Measurements from ENCODE around the gene AP2A2.

Gene AP2A2

GRCh38 chr11:1050581-1051355, 125.1 kb downstream of the AP2A2 start:
- Mint-ChIP-seq H3K27ac (no peak overlapping the region), H3K36me3 (no peaks in the 10 kb centered on the region), H3K4me1 (ENCODE audit: low read depth) (no peaks in the 10 kb centered on the region), H3K4me3 (no peak overlapping the region), H3K27me3 (peaks cover 2% of the 10 kb centered on the region), H3K9me3 (ENCODE audit: low read depth) (no peaks in the 10 kb centered on the region)

DNA sequence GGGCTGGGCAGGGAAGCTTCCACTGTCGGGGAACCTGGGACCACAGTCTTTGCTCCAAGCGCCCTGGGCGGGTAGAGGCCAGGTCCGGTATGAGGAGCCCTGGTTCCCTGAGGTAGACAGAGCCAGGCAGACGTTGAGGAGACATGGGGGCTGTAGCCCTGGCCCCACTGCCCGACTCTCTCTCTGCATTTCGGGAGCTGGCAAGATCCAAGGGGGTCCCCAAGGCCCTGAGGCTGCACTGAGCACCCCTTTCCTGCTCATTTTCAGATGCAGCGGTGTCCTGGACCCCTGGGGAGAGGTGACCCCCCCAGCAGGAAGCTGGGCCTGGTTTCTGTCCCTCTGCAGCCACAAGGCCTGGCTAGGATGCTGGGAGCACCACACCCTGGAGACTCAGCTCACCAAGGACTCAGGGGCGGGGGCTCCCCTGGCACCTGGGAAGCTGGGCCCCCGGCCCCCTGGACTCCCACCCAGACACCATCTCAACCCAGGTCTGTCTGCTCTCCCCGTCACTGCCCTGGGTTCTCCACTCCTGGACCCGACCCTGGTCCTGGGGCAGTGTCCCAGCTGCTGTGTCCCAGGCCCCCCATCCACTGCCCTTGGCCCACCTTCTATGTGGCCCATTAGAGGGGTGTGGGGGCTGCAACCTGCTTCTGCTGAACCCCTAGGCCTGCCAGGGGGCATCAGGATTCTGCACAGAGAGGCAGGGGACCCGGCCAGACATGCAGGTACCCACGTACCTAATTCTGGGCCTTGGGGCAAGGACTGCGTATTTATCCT, 125.9 kb downstream of the AP2A2 start:
- Mint-ChIP-seq H3K27me3 (peaks cover 2% of the 10 kb centered on the region), H3K9me3 (ENCODE audit: low read depth) (no peaks in the 10 kb centered on the region), H3K36me3 (no peaks in the 10 kb centered on the region), H3K4me3 (no peak overlapping the region), H3K4me1 (ENCODE audit: low read depth) (no peaks in the 10 kb centered on the region), H3K27ac (no peak overlapping the region)

DNA sequence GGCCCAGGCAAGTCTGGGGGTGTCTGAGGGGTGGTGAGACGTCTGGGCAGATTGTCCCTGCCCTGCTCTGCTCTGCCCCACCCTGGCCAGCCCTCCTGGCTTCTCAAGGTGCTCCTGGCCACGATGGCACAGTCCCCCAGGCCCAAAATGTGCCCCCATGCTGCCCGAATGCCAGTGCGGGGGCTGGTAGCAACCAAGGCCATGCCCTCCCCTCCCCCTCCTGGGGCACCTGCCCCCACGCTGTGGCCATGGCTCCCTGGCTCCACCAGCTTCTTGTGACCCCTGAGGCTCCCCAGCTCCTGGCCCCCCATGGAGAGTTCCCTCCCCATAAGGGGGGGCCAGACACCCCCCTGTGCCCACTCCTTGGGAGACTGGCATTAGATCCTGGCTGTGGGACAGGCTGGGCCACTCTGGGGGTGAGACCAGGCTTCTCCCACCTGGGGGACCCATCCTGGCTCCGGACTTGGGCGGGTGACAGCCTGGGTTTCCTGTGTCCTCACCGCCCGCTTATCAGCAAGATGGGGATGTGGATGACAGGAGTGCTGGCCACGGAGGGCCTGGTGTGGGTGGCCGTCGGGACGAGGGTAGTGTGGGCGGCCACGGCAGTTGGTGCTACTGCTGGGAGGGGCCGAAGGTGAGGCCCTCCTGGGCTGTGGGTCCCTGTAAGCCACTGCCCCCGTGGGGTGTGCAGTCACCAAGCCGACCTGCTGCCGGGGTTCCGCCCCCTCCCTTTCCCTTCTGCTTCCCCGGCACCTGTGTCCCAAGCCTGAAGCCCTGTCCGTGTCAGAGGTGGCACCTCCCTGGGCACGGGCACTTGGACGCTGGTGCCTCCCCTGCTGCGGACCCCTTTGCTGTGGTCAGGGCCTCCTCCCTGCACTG, 126.7 kb downstream of the AP2A2 start:
- no peaks in the 10 kb centered on the region for H3K36me3 Mint-ChIP-seq
- no peak overlapping the region for H3K4me3 Mint-ChIP-seq
- no peaks in the 10 kb centered on the region for H3K4me1 Mint-ChIP-seq (ENCODE audit: low read depth)
- no peaks in the 10 kb centered on the region for H3K9me3 Mint-ChIP-seq (ENCODE audit: low read depth)
- H3K27me3 Mint-ChIP-seq: no peaks in the 10 kb centered on the region
- no peak overlapping the region for H3K27ac Mint-ChIP-seq

DNA sequence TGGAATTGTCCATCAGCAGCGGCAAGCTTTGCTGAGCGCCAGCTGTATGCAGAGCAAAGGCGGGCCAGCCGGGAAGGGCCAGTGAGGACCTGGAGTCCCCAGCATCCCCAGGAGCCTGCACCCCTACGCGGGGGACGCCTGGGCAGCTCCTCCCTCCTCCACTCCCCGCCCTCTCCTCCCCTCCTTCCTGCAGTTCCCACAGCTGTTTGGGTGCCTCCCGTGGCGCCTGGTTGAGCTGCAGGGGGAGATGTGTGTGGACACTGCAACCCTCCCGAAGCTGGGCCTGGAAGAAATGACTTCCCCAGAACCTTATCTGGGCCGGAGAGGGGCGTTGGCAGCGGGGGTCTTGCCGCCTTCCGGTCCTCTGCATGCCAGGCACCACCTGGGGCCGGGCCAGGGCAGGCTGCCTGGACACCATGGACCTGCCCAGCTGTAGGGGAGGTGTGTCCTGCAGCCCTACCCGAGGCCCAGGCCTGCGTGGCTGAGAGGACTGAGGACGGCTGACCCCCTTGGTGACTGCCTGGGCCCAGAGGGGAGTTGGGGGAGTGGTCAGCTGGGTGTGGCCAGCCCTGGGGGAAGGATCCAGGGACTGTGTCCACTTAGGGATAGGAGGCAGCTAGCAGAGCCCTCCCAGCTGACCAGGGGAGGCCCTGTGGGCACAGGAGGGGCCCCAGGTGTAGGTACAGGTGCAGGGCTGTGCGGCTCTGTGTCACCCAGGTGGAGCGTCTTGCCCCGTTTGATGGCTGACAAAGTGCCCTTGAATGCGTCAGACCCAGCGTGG, 127.6 kb downstream of the AP2A2 start:
- Mint-ChIP-seq H3K36me3 (no peaks in the 10 kb centered on the region), H3K4me1 (ENCODE audit: low read depth) (no peaks in the 10 kb centered on the region), H3K9me3 (ENCODE audit: low read depth) (no peaks in the 10 kb centered on the region), H3K27me3 (no peaks in the 10 kb centered on the region), H3K27ac (no peak overlapping the region), H3K4me3 (no peak overlapping the region)

- Mint-ChIP-seq H3K27me3 (no peaks in the 10 kb centered on the region), H3K36me3 (no peaks in the 10 kb centered on the region), H3K9me3 (ENCODE audit: low read depth) (no peaks in the 10 kb centered on the region), H3K27ac (no peak overlapping the region), H3K4me1 (ENCODE audit: low read depth) (no peaks in the 10 kb centered on the region), H3K4me3 (no peak overlapping the region)
These were observed 128.8 kb downstream of the AP2A2 start for GRCh38 chr11:1054143-1055108.

- no peaks in the 10 kb centered on the region for H3K4me1 Mint-ChIP-seq (ENCODE audit: low read depth)
- no peak overlapping the region for H3K4me3 Mint-ChIP-seq
- H3K36me3 Mint-ChIP-seq: no peaks in the 10 kb centered on the region
- no peaks in the 10 kb centered on the region for H3K27me3 Mint-ChIP-seq
- no peak overlapping the region for H3K27ac Mint-ChIP-seq
- no peaks in the 10 kb centered on the region for H3K9me3 Mint-ChIP-seq (ENCODE audit: low read depth)
These were observed 129.5 kb downstream of the AP2A2 start for GRCh38 chr11:1055109-1055703.

- Mint-ChIP-seq H3K36me3 (no peaks in the 10 kb centered on the region), H3K4me1 (ENCODE audit: low read depth) (no peaks in the 10 kb centered on the region), H3K4me3 (no peak overlapping the region), H3K27me3 (no peaks in the 10 kb centered on the region), H3K9me3 (ENCODE audit: low read depth) (no peaks in the 10 kb centered on the region), H3K27ac (no peak overlapping the region)
These were observed 130.5 kb downstream of the AP2A2 start for GRCh38 chr11:1055990-1056771.

DNA sequence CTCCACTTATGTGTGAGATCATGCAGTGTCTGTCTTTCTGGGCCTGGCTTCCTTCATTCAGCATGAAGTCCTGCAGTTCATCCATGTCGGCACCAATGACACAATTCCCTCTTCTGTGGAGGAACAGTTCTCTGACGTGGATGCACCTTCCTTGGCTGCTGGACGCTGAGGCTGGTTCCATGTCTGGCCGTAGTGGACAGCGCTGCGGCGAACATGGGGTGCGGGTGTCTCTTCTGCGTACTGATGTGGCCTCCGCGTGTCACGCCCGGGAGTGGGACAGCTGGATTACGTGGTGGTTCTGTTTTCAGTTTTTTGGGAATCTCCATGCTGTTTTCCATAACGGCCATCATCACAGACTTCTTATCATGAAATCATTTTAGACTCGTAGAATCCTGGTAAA, 132.1 kb downstream of the AP2A2 start:
- no peak overlapping the region for H3K27ac Mint-ChIP-seq
- H3K36me3 Mint-ChIP-seq: no peaks in the 10 kb centered on the region
- H3K4me3 Mint-ChIP-seq: no peak overlapping the region
- H3K27me3 Mint-ChIP-seq: no peaks in the 10 kb centered on the region
- no peaks in the 10 kb centered on the region for H3K9me3 Mint-ChIP-seq (ENCODE audit: low read depth)
- H3K4me1 Mint-ChIP-seq (ENCODE audit: low read depth): peaks cover 5% of the 10 kb centered on the region

DNA sequence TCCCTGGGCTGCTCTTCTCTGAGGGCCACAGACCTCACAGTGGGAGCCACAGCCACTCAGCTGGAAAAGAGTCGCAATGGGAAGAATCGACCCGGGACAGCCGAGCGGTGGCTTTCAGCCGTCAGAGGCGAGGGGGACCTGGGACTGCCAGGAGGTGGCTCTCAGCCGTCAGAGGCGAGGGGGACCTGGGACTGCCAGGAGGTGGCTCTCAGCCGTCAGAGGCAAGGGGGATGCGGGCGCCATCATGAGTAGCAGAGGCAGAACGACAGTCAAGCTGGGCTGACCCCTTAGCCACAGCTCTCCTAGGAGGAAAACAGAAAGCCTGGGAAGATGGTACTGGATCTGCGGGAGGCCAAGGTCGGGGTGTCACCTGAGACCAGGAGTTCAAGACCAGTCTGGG, 134.1 kb downstream of the AP2A2 start:
- H3K4me1 Mint-ChIP-seq (ENCODE audit: low read depth): peaks cover 17% of the 10 kb centered on the region
- H3K36me3 Mint-ChIP-seq: no peaks in the 10 kb centered on the region
- no peak overlapping the region for H3K27ac Mint-ChIP-seq
- H3K9me3 Mint-ChIP-seq (ENCODE audit: low read depth): no peaks in the 10 kb centered on the region
- H3K4me3 Mint-ChIP-seq: no peak overlapping the region
- no peaks in the 10 kb centered on the region for H3K27me3 Mint-ChIP-seq

DNA sequence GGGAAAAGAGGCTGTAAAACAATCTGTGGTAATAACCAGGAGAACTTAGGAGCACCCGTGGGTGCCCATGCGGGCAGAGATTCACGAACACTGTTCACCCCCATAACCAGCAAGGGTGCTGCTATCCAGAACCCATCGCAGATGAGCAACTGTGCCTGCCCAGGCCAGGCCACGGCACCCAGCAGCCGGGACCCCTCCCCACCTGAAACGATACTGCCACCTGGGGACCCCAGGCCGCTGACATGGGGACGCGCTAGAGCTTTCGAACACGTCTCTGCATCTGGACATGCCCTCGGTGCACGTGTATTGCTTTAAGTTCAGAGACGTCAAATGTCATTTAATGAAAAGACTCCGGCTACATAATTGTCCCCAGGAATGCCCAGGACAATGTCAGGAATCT, 134.7 kb downstream of the AP2A2 start:
- Mint-ChIP-seq H3K36me3 (no peaks in the 10 kb centered on the region), H3K27ac (no peak overlapping the region), H3K4me3 (no peak overlapping the region), H3K9me3 (ENCODE audit: low read depth) (no peaks in the 10 kb centered on the region), H3K4me1 (ENCODE audit: low read depth) (peaks cover 17% of the 10 kb centered on the region), H3K27me3 (no peaks in the 10 kb centered on the region)

GRCh38 chr11:1060852-1061616, 135.4 kb downstream of the AP2A2 start:
- no peaks in the 10 kb centered on the region for H3K9me3 Mint-ChIP-seq (ENCODE audit: low read depth)
- no peak overlapping the region for H3K27ac Mint-ChIP-seq
- no peak overlapping the region for H3K4me3 Mint-ChIP-seq
- H3K36me3 Mint-ChIP-seq: no peaks in the 10 kb centered on the region
- peaks cover 5% of the 10 kb centered on the region for H3K27me3 Mint-ChIP-seq
- peaks cover 17% of the 10 kb centered on the region for H3K4me1 Mint-ChIP-seq (ENCODE audit: low read depth)

Data from activated naive CD8-positive, alpha-beta T cell (primary cell).